ENCODE results near the gene POP4.

The POP4 gene

DNA sequence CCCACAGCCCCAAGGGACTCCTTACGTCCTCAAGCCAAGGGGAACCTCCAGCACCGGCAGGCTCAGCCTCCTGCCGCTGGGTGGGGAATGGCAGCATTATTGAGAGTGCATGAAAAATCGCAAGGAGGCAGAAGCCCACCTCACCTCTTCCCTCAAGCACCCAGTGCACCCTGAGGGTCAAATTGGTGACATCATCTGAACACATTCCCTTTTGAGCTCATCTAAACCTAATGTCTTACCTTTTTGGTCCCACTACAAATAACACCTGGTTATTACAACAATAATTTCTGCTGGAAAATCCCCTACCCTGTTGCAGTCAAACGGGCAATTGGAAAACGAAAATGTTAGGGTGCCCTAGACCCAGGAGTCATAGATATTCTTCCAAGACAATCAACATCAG, 12.2 kb upstream of the POP4 start:
- Histone ChIP-seq H4K20me1 (ENCODE audit: insufficient read depth, low read length) (no peaks in the 10 kb centered on the region), H3K27me3 (replicated peaks; ENCODE audit: insufficient read depth, low read length) (peaks cover 88% of the 10 kb centered on the region), H3K4me3 (ENCODE audit: low read length) (no peak overlapping the region), H3K79me2 (ENCODE audit: low read length) (no peaks in the 10 kb centered on the region), H3F3A (ENCODE audit: insufficient read depth, low read length) (no peaks in the 10 kb centered on the region), H3K36me3 (replicated peaks; ENCODE audit: insufficient read depth, low read length) (no peaks in the 10 kb centered on the region), H3K9me2 (replicated peaks; ENCODE audit: insufficient read depth, low read length) (no peaks in the 10 kb centered on the region), H3K27ac (ENCODE audit: low read length) (no peak overlapping the region), H3K4me2 (ENCODE audit: low read depth, low read length) (no peak overlapping the region), H2AFZ (ENCODE audit: low read length) (no peak overlapping the region), H3K9ac (ENCODE audit: low read length) (no peak overlapping the region), H3K9me3 (replicated peaks; ENCODE audit: insufficient read depth, low read length) (no peaks in the 10 kb centered on the region), H3K4me1 (ENCODE audit: low read length) (no peaks in the 10 kb centered on the region)
- DNase-seq: no peak
- TF ChIP-seq, protein P1, sequence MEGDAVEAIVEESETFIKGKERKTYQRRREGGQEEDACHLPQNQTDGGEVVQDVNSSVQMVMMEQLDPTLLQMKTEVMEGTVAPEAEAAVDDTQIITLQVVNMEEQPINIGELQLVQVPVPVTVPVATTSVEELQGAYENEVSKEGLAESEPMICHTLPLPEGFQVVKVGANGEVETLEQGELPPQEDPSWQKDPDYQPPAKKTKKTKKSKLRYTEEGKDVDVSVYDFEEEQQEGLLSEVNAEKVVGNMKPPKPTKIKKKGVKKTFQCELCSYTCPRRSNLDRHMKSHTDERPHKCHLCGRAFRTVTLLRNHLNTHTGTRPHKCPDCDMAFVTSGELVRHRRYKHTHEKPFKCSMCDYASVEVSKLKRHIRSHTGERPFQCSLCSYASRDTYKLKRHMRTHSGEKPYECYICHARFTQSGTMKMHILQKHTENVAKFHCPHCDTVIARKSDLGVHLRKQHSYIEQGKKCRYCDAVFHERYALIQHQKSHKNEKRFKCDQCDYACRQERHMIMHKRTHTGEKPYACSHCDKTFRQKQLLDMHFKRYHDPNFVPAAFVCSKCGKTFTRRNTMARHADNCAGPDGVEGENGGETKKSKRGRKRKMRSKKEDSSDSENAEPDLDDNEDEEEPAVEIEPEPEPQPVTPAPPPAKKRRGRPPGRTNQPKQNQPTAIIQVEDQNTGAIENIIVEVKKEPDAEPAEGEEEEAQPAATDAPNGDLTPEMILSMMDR (IDR thresholded peaks at IDR 0.05; ENCODE audit: low read length): no peak
- no peak for TF ChIP-seq EZH2 (optimal IDR thresholded peaks at IDR 0.05; ENCODE audit: low read depth, low read length)
- no peak for TF ChIP-seq EZH2phosphoT487 (IDR thresholded peaks at IDR 0.05; ENCODE audit: low read length)

DNA sequence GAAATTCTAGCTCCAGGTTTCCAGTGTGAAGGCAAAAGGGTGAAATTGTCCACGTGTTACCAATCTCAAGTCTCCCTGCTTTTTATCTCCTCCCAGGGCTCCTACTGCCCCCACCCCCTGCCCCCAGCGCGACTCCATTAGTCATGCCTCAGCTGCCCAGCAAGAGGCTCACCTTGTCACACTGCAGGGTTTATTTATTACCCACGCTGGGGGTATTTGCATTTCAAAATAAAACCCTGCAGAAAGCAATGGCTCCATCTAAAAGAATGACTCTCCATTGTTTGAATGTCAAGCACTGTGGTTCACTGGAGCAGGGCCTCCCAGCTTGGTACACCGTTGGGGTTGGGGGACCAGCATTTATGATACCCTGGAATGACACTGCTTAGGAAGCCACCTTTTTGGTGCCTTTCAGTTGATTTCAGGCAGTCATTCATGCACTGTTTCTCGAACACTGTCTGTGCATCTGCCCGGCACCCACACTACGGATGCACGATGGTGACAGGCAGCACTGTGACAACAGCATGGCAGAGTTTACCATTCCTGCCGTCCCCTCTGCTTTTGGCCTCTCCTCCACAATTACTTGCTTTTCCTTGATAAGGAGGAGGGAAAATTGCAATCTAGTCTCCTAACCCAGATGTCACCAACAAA, 9.9 kb upstream of the POP4 start:
- no peak overlapping the region for H3K27ac ChIP-seq (ENCODE audit: low read length)
- no peak overlapping the region for H2AFZ ChIP-seq (ENCODE audit: low read length)
- peaks cover 95% of the 10 kb centered on the region for H3K27me3 ChIP-seq (replicated peaks; ENCODE audit: insufficient read depth, low read length)
- no peaks in the 10 kb centered on the region for H4K20me1 ChIP-seq (ENCODE audit: insufficient read depth, low read length)
- H3K36me3 ChIP-seq (replicated peaks; ENCODE audit: insufficient read depth, low read length): no peaks in the 10 kb centered on the region
- H3K4me2 ChIP-seq (ENCODE audit: low read depth, low read length): no peak overlapping the region
- no peak for DNase-seq
- H3K9me3 ChIP-seq (replicated peaks; ENCODE audit: insufficient read depth, low read length): no peaks in the 10 kb centered on the region
- H3K4me1 ChIP-seq (ENCODE audit: low read length): no peaks in the 10 kb centered on the region
- H3K4me3 ChIP-seq (ENCODE audit: low read length): no peak overlapping the region
- no peaks in the 10 kb centered on the region for H3F3A ChIP-seq (ENCODE audit: insufficient read depth, low read length)
- no peak overlapping the region for H3K9ac ChIP-seq (ENCODE audit: low read length)
- TF ChIP-seq EZH2phosphoT487 (IDR thresholded peaks at IDR 0.05; ENCODE audit: low read length): no peak
- TF ChIP-seq, protein P1 (IDR thresholded peaks at IDR 0.05; ENCODE audit: low read length): no peak
- TF ChIP-seq EZH2 (optimal IDR thresholded peaks at IDR 0.05; ENCODE audit: low read depth, low read length): no peak
- no peaks in the 10 kb centered on the region for H3K9me2 ChIP-seq (replicated peaks; ENCODE audit: insufficient read depth, low read length)
- no peaks in the 10 kb centered on the region for H3K79me2 ChIP-seq (ENCODE audit: low read length)

DNA sequence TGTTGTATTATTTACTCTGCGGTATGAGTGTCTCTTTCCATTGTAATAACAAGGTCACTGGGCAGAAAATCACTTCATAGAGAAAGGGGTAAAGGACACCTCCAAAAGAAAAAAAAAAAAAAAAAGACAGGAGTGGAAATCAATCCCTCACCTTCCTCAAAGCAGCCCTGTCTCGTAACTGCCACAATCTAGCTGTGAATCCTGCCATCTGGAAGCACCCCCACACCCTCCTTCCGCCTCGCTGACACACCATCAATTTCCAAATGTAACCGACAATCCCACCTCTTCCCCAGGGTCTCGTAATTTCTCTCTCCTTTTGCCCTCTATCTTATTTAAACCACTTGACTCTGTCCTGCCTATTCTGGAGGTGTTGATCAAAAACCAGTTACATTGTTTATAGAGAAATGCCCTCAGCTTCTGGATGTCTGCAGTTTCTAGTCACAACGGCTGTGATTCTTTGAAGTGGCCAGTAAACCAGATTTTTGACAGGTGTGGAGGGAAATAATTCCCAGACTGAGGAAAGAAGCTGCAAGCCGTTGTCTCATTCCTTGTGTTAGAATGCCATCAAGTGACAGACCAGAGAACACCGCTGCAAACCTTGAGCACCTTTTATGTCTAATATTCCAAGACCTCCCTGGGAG, 9.1 kb upstream of the POP4 start:
- no peaks in the 10 kb centered on the region for H3K36me3 ChIP-seq (replicated peaks; ENCODE audit: insufficient read depth, low read length)
- no peak overlapping the region for H3K27ac ChIP-seq (ENCODE audit: low read length)
- H3K4me2 ChIP-seq (ENCODE audit: low read depth, low read length): no peak overlapping the region
- H3K4me1 ChIP-seq (ENCODE audit: low read length): no peaks in the 10 kb centered on the region
- DNase-seq: no peak
- TF ChIP-seq EZH2phosphoT487 (IDR thresholded peaks at IDR 0.05; ENCODE audit: low read length) (no peak), EZH2 (optimal IDR thresholded peaks at IDR 0.05; ENCODE audit: low read depth, low read length) (no peak)
- TF ChIP-seq, protein P1 (IDR thresholded peaks at IDR 0.05; ENCODE audit: low read length): no peak
- no peak overlapping the region for H3K4me3 ChIP-seq (ENCODE audit: low read length)
- H2AFZ ChIP-seq (ENCODE audit: low read length): no peak overlapping the region
- no peaks in the 10 kb centered on the region for H3F3A ChIP-seq (ENCODE audit: insufficient read depth, low read length)
- peaks cover 88% of the 10 kb centered on the region for H3K27me3 ChIP-seq (replicated peaks; ENCODE audit: insufficient read depth, low read length)
- H3K9me2 ChIP-seq (replicated peaks; ENCODE audit: insufficient read depth, low read length): no peaks in the 10 kb centered on the region
- H3K9me3 ChIP-seq (replicated peaks; ENCODE audit: insufficient read depth, low read length): no peaks in the 10 kb centered on the region
- H3K79me2 ChIP-seq (ENCODE audit: low read length): no peaks in the 10 kb centered on the region
- H3K9ac ChIP-seq (ENCODE audit: low read length): no peak overlapping the region
- H4K20me1 ChIP-seq (ENCODE audit: insufficient read depth, low read length): no peaks in the 10 kb centered on the region

Data from MM.1S (cell line).